Esophagus muscularis mucosa (tissue), 3 donors: ENCODE data around the gene FAAP100.

Source experiments
- POLR2A ChIP-seq: fragments of 450-650 bp; IDR thresholded peaks from one replicate; pipeline ENCODE4 v1.6.1; 2017; ENCODE audit warnings: antibody characterized with exemption, moderate library complexity, mild to moderate bottlenecking, low read depth
- POLR2AphosphoS5 ChIP-seq, 2 donors: sonication (generic); formaldehyde crosslinking; IDR thresholded peaks; one replicate each; pipeline ENCODE4 v1.6.1; 2017; ENCODE audit warnings: antibody characterized with exemption in 2 of 2
- TF ChIP-seq, protein P1 (sequence below), 3 experiments: fragments of 200-600 bp in 2 of 3; fragments of 450-650 bp in 1 of 3; sonication (generic) in 2 of 3; IDR thresholded peaks; one replicate each; pipeline ENCODE4 v1.5.1; 2017 to 2019; ENCODE audit warnings: antibody characterized with exemption in 3 of 3, mild to moderate bottlenecking in 2 of 3, moderate library complexity in 1 of 3

DNA sequence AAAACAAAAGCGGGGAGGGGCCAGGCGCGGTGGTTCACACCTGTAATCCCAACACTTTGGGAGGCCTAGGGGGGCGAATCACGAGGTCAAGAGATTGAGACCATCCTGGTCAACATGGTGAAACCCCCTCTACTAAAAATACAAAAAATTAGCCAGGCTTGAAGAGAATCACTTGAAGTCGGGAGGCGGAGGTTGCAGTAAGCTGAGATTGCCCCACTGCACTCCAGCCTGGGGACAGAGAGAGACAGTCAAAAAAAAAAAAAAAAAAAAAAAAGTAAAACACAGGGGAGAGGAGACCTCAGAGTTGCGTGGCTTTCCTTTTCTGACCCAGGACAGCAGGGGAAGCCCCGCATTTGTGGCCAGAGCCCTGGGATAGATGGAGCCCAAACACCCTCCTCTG is 59.4 kb downstream of the FAAP100 start:
- TF ChIP-seq, protein P1, sequence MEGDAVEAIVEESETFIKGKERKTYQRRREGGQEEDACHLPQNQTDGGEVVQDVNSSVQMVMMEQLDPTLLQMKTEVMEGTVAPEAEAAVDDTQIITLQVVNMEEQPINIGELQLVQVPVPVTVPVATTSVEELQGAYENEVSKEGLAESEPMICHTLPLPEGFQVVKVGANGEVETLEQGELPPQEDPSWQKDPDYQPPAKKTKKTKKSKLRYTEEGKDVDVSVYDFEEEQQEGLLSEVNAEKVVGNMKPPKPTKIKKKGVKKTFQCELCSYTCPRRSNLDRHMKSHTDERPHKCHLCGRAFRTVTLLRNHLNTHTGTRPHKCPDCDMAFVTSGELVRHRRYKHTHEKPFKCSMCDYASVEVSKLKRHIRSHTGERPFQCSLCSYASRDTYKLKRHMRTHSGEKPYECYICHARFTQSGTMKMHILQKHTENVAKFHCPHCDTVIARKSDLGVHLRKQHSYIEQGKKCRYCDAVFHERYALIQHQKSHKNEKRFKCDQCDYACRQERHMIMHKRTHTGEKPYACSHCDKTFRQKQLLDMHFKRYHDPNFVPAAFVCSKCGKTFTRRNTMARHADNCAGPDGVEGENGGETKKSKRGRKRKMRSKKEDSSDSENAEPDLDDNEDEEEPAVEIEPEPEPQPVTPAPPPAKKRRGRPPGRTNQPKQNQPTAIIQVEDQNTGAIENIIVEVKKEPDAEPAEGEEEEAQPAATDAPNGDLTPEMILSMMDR (IDR thresholded peaks at IDR 0.05) = no peak
- TF ChIP-seq POLR2AphosphoS5 (IDR thresholded peaks at IDR 0.05) (no peak), POLR2A (no peak)
